HAP-1 (cell line): ENCODE measurements around the gene AHCTF1.

Experiments used
- DNase-seq, 2 experiments: peaks; one replicate each; pipeline ENCODE4 v3.0.0-alpha.2; 2016 to 2020; ENCODE audit warnings: low spot score in 2 of 2
- H3K27me3 ChIP-seq: fragments of 250-450 bp; sonication (Bioruptor Pico); 2 replicates; pipeline ENCODE4 v1.5.1; 2020; ENCODE audit warnings: low read depth, mild to moderate bottlenecking, moderate library complexity
- H3K36me3 ChIP-seq: fragments of 250-450 bp; sonication (Bioruptor Pico); replicated peaks from 2 replicates; pipeline ENCODE4 v1.5.1; 2020; ENCODE audit warnings: mild to moderate bottlenecking
- H3K4me1 ChIP-seq: fragments of 250-450 bp; sonication (Bioruptor Pico); 2 replicates; pipeline ENCODE4 v1.5.1; 2020; ENCODE audit warnings: mild to moderate bottlenecking
- H3K4me3 ChIP-seq: fragments of 250-450 bp; sonication (Bioruptor Pico); 2 replicates; pipeline ENCODE4 v1.5.1; 2020; ENCODE audit warnings: mild to moderate bottlenecking, moderate library complexity
- H3K9me3 ChIP-seq: fragments of 250-450 bp; sonication (Bioruptor Pico); 2 replicates; pipeline ENCODE4 v1.5.1; 2020; ENCODE audit warnings: mild to moderate bottlenecking, moderate library complexity
- in situ Hi-C: fragments of 300-500 bp; cut with MboI; formaldehyde crosslinking; loops from 3 replicates; pipeline ENCODE4 v1.14.3; 2020; ENCODE audit warnings: low sequenced_read_pairs, inconsistent platforms, mixed read lengths

AHCTF1 gene

GRCh38 chr1:246811985-246812384 is 119.8 kb downstream of the AHCTF1 start:
- in situ Hi-C loops: no loop called here
- Histone ChIP-seq H3K27me3 (no peaks in the 10 kb centered on the region), H3K9me3 (no peaks in the 10 kb centered on the region), H3K4me3 (no peak overlapping the region), H3K36me3 (no peaks in the 10 kb centered on the region), H3K4me1 (no peaks in the 10 kb centered on the region)
- DNase-seq: no peak

GRCh38 chr1:246809473-246809872 is 122.3 kb downstream of the AHCTF1 start:
- in situ Hi-C loops: no loop called here
- no peak for DNase-seq

GRCh38 chr1:246805135-246805716 is 126.5 kb downstream of the AHCTF1 start:
- Histone ChIP-seq H3K27me3 (no peaks in the 10 kb centered on the region), H3K36me3 (no peaks in the 10 kb centered on the region), H3K9me3 (peaks cover 3% of the 10 kb centered on the region; the same call in 1 of the 2 replicates), H3K4me1 (no peaks in the 10 kb centered on the region), H3K4me3 (no peak overlapping the region)
- no peak for DNase-seq
- in situ Hi-C loops: no loop called here

More at GRCh38 chr1:246809473-246809872, 122.3 kb downstream of the AHCTF1 start:
- no peaks in the 10 kb centered on the region for H3K36me3 ChIP-seq
- H3K9me3 ChIP-seq: no peaks in the 10 kb centered on the region
- H3K4me1 ChIP-seq: no peaks in the 10 kb centered on the region
- H3K4me3 ChIP-seq: no peak overlapping the region
- H3K27me3 ChIP-seq: no peaks in the 10 kb centered on the region

- Histone ChIP-seq H3K4me3 (no peak overlapping the region), H3K4me1 (no peaks in the 10 kb centered on the region), H3K36me3 (no peaks in the 10 kb centered on the region), H3K27me3 (no peaks in the 10 kb centered on the region), H3K9me3 (peaks cover 3% of the 10 kb centered on the region; the same call in 1 of the 2 replicates)
- in situ Hi-C loops: no loop called here
- no peak for DNase-seq
Measured at GRCh38 chr1:246803883-246804282, 127.9 kb downstream of the AHCTF1 start.

GRCh38 chr1:246803373-246803772 is 128.4 kb downstream of the AHCTF1 start:
- Histone ChIP-seq H3K36me3 (no peaks in the 10 kb centered on the region), H3K4me1 (no peaks in the 10 kb centered on the region), H3K27me3 (no peaks in the 10 kb centered on the region), H3K4me3 (no peak overlapping the region), H3K9me3 (peaks cover 3% of the 10 kb centered on the region; the same call in 1 of the 2 replicates)
- in situ Hi-C loops: no loop called here
- no peak for DNase-seq

- no peak overlapping the region for H3K4me3 ChIP-seq
- no peaks in the 10 kb centered on the region for H3K27me3 ChIP-seq
- in situ Hi-C loops: no loop called here
- H3K36me3 ChIP-seq: no peaks in the 10 kb centered on the region
- H3K9me3 ChIP-seq: peaks cover 3% of the 10 kb centered on the region; the same call in 1 of the 2 replicates
- no peaks in the 10 kb centered on the region for H3K4me1 ChIP-seq
- no peak for DNase-seq
Measured at GRCh38 chr1:246801241-246802020, 130.3 kb downstream of the AHCTF1 start.

- H3K36me3 ChIP-seq: no peaks in the 10 kb centered on the region
- in situ Hi-C loops: no loop called here
- H3K4me3 ChIP-seq: no peak overlapping the region
- peaks cover 3% of the 10 kb centered on the region; the same call in 1 of the 2 replicates for H3K9me3 ChIP-seq
- no peaks in the 10 kb centered on the region for H3K4me1 ChIP-seq
- no peaks in the 10 kb centered on the region for H3K27me3 ChIP-seq
- DNase-seq: no peak
Measured at GRCh38 chr1:246800756-246801155, 131.0 kb downstream of the AHCTF1 start.

GRCh38 chr1:246800356-246800755 is 131.4 kb downstream of the AHCTF1 start:
- in situ Hi-C loops: no loop called here
- Histone ChIP-seq H3K4me3 (no peak overlapping the region), H3K27me3 (no peaks in the 10 kb centered on the region), H3K9me3 (peaks cover 3% of the 10 kb centered on the region; the same call in 1 of the 2 replicates), H3K36me3 (no peaks in the 10 kb centered on the region), H3K4me1 (no peaks in the 10 kb centered on the region)
- DNase-seq: no peak

GRCh38 chr1:246798606-246799496 is 132.9 kb downstream of the AHCTF1 start:
- peak in 1 of 2 experiments; percentile 59 for DNase-seq
- Histone ChIP-seq H3K4me3 (no peak overlapping the region), H3K27me3 (no peaks in the 10 kb centered on the region), H3K36me3 (no peaks in the 10 kb centered on the region), H3K4me1 (no peaks in the 10 kb centered on the region), H3K9me3 (peaks cover 3% of the 10 kb centered on the region; the same call in 1 of the 2 replicates)
- in situ Hi-C loops: no loop called here

- Histone ChIP-seq H3K4me1 (no peaks in the 10 kb centered on the region), H3K9me3 (no peaks in the 10 kb centered on the region), H3K4me3 (no peak overlapping the region), H3K27me3 (no peaks in the 10 kb centered on the region), H3K36me3 (no peaks in the 10 kb centered on the region)
- in situ Hi-C loops: no loop called here
- DNase-seq: no peak
Measured at GRCh38 chr1:246798107-246798506, 133.6 kb downstream of the AHCTF1 start.

GRCh38 chr1:246797597-246797996 is 134.2 kb downstream of the AHCTF1 start:
- Histone ChIP-seq H3K9me3 (no peaks in the 10 kb centered on the region), H3K27me3 (no peaks in the 10 kb centered on the region), H3K4me1 (no peaks in the 10 kb centered on the region), H3K36me3 (no peaks in the 10 kb centered on the region), H3K4me3 (no peak overlapping the region)
- in situ Hi-C loops: no loop called here
- no peak for DNase-seq

- DNase-seq: no peak
- H3K4me1 ChIP-seq: no peaks in the 10 kb centered on the region
- in situ Hi-C loops: no loop called here
- H3K27me3 ChIP-seq: no peaks in the 10 kb centered on the region
- no peaks in the 10 kb centered on the region for H3K36me3 ChIP-seq
- H3K4me3 ChIP-seq: no peak overlapping the region
- H3K9me3 ChIP-seq: no peaks in the 10 kb centered on the region
Measured at GRCh38 chr1:246797157-246797556, 134.6 kb downstream of the AHCTF1 start.

- H3K4me3 ChIP-seq: no peak overlapping the region
Measured at GRCh38 chr1:246795906-246796694, 135.6 kb downstream of the AHCTF1 start.

More at GRCh38 chr1:246795906-246796694, 135.6 kb downstream of the AHCTF1 start:
- in situ Hi-C loops: no loop called here
- no peaks in the 10 kb centered on the region for H3K36me3 ChIP-seq
- H3K27me3 ChIP-seq: no peaks in the 10 kb centered on the region
- no peak for DNase-seq
- no peaks in the 10 kb centered on the region for H3K9me3 ChIP-seq
- no peaks in the 10 kb centered on the region for H3K4me1 ChIP-seq
